PC-3 (cell line): ENCODE measurements around the gene TNFSF13. TPM values are rescaled to one million over a fixed set of nuclear protein-coding genes. Genes with fewer than 3 reads are reported as not detected.

Source experiments
- ATAC-seq: fragments of 200-7000 bp; cut with Tn5 transposase; 2 replicates; pipeline ENCODE4 v1.9.1; 2020; ENCODE audit warnings: mild to moderate bottlenecking, moderate library complexity
- BruUV-seq: library from RNA; stranded (reverse); fragments of 400-500 nt; replicated peaks from 2 replicates; lab custom pipeline; 2021; lab: Mats Ljungman, UMichigan
- CTCF ChIA-PET: fragments of 300-600 bp; sonication (Branson Sonifier 250); formaldehyde crosslinking; loops from one replicate; lab custom pipeline; 2022; ENCODE audit warnings: antibody characterized with exemption; lab: Charles Lee
- POLR2A ChIA-PET: fragments of 300-600 bp; sonication (Branson Sonifier 250); formaldehyde crosslinking; loops from one replicate; lab custom pipeline; 2022; ENCODE audit warnings: antibody characterized with exemption; ENCODE audit not compliant: unreplicated experiment; lab: Charles Lee
- DNase-seq: peaks from one replicate; pipeline ENCODE4 v3.0.0-alpha.2; 2015
- H2AFZ ChIP-seq: fragments of 300-600 bp; sonication (generic); 2 replicates; pipeline ENCODE4 v1.6.0; 2016; ENCODE audit warnings: antibody characterized with exemption, low read length
- H3F3A ChIP-seq: fragments of 300-600 bp; sonication (generic); one replicate; pipeline ENCODE4 v1.6.0; 2017; ENCODE audit warnings: antibody characterized with exemption, low read length, control low read depth, mild to moderate bottlenecking; ENCODE audit not compliant: unreplicated experiment
- H3K27ac ChIP-seq: fragments of 300-600 bp; sonication (generic); 2 replicates; pipeline ENCODE4 v1.5.1; 2016; ENCODE audit warnings: mild to moderate bottlenecking, low read length
- H3K27me3 ChIP-seq: fragments of 300-600 bp; sonication (generic); 2 replicates; pipeline ENCODE4 v1.6.1; 2016; ENCODE audit warnings: low read length, mixed read lengths
- H3K36me3 ChIP-seq: fragments of 300-600 bp; sonication (generic); 2 replicates; pipeline ENCODE4 v1.6.1; 2016; ENCODE audit warnings: low read depth, mixed run types, low read length, mixed read lengths
- H3K4me1 ChIP-seq: fragments of 300-600 bp; sonication (generic); 2 replicates; pipeline ENCODE4 v1.5.1; 2016; ENCODE audit warnings: low read length; ENCODE audit not compliant: insufficient read depth
- H3K4me2 ChIP-seq: fragments of 300-600 bp; sonication (generic); 2 replicates; pipeline ENCODE4 v1.6.0; 2016; ENCODE audit warnings: low read length
- H3K4me3 ChIP-seq: fragments of 300-600 bp; sonication (generic); 2 replicates; pipeline ENCODE4 v1.5.1; 2016; ENCODE audit warnings: mild to moderate bottlenecking, low read length, mixed read lengths
- H3K79me2 ChIP-seq: fragments of 300-600 bp; sonication (generic); 2 replicates; pipeline ENCODE4 v1.6.1; 2017; ENCODE audit warnings: low read length, mixed read lengths
- H3K9ac ChIP-seq: fragments of 300-600 bp; sonication (generic); 2 replicates; pipeline ENCODE4 v1.6.0; 2016; ENCODE audit warnings: mild to moderate bottlenecking, low read length
- H3K9me2 ChIP-seq: fragments of 300-600 bp; sonication (generic); replicated peaks from 2 replicates; pipeline ENCODE4 v1.6.1; 2016; ENCODE audit warnings: mixed run types, low read length, mixed read lengths
- H3K9me3 ChIP-seq: fragments of 300-600 bp; sonication (generic); 2 replicates; pipeline ENCODE4 v1.6.1; 2016; ENCODE audit warnings: low read length, mixed read lengths
- H4K20me1 ChIP-seq: fragments of 300-600 bp; sonication (generic); 2 replicates; pipeline ENCODE4 v1.6.1; 2016; ENCODE audit warnings: low read length, mixed read lengths
- CTCF ChIP-seq: fragments of 300-600 bp; sonication (generic); conservative IDR thresholded peaks from 2 replicates; pipeline ENCODE4 v1.5.1; 2017; ENCODE audit warnings: antibody characterized with exemption, low read depth, mild to moderate bottlenecking, low read length
- EZH2 ChIP-seq: fragments of 300-600 bp; sonication (generic); IDR thresholded peaks from one replicate; pipeline ENCODE4 v1.6.1; 2017; ENCODE audit warnings: antibody characterized with exemption, mild to moderate bottlenecking, low read length; ENCODE audit not compliant: unreplicated experiment
- EZH2phosphoT487 ChIP-seq: fragments of 300-600 bp; sonication (generic); IDR thresholded peaks from 2 replicates; pipeline ENCODE4 v1.6.1; 2018; ENCODE audit warnings: mild to moderate bottlenecking, antibody characterized with exemption, low read length, borderline replicate concordance
- intact Hi-C: fragments of 100-400 bp; cut with micrococcal nuclease; formaldehyde crosslinking; loops from 2 replicates; pipeline ENCODE4 v1.9.0; 2023
- total RNA-seq: library from RNA; depleted of rRNA; stranded (reverse); fragments of >200 nt; gene quantifications from 2 replicates; pipeline ENCODE4 v1.2.3, GENCODE V29; 2014

The TNFSF13 gene
- total RNA-seq, 1 experiment from 2014 or later = 3.6 TPM

GRCh38 chr17:7586673-7587419 lies 28.3 kb downstream of the TNFSF13 start:
- ChIA-PET POLR2A (interaction anchor here (0.6 kb wide), 1 partner anchor 13 kb away, joined by 4 read pairs; no protein-coding TSS in a partner anchor), CTCF (no interaction called here)
- Histone ChIP-seq H3K79me2 (peaks cover 49% of the 10 kb centered on the region), H3K4me2 (0 out of 2 replicates have a peak overlapping the region, but pooled peaks have one; percentile 69), H3K27me3 (no peaks in the 10 kb centered on the region), H3K36me3 (no peaks in the 10 kb centered on the region; the same call in 1 of the 2 replicates), H4K20me1 (no peaks in the 10 kb centered on the region), H3K9ac (no peak overlapping the region), H3F3A (no peaks in the 10 kb centered on the region), H2AFZ (no peak overlapping the region), H3K4me1 (peaks cover 58% of the 10 kb centered on the region), H3K9me2 (no peaks in the 10 kb centered on the region), H3K27ac (no peak overlapping the region), H3K9me3 (no peaks in the 10 kb centered on the region), H3K4me3 (no peak overlapping the region)
- no peak for ATAC-seq
- TF ChIP-seq CTCF (0 out of 2 replicates have a peak, but pooled peaks have one; percentile 29), EZH2phosphoT487 (no peak), EZH2 (no peak)
- DNase-seq = peak; percentile 19
- intact Hi-C loops = no loop called here
- BruUV-seq = no TSS peak

- peak overlapping the region; percentile 25; the same call in 1 of the 2 replicates for H3K9ac ChIP-seq
- H3K27ac ChIP-seq = peak overlapping the region; percentile 70
- peaks cover 58% of the 10 kb centered on the region for H3K4me1 ChIP-seq
- no peak for TF ChIP-seq EZH2
- CTCF ChIA-PET = no interaction called here
- peak; percentile 45 for ATAC-seq
- no TSS peak for BruUV-seq
- DNase-seq = peak; percentile 45
- peak overlapping the region; percentile 69 for H3K4me2 ChIP-seq
- H3K9me2 ChIP-seq = no peaks in the 10 kb centered on the region
- no peaks in the 10 kb centered on the region; the same call in 1 of the 2 replicates for H3K36me3 ChIP-seq
- no peaks in the 10 kb centered on the region for H3K9me3 ChIP-seq
- POLR2A ChIA-PET = interaction anchor here (0.6 kb wide), 1 partner anchor 13 kb away, joined by 4 read pairs; no protein-coding TSS in a partner anchor
- no peaks in the 10 kb centered on the region for H3F3A ChIP-seq
- peak overlapping the region; percentile 30; the same call in 1 of the 2 replicates for H3K4me3 ChIP-seq
- intact Hi-C loops = no loop called here
- H3K27me3 ChIP-seq = no peaks in the 10 kb centered on the region
- peaks cover 42% of the 10 kb centered on the region for H3K79me2 ChIP-seq
- no peaks in the 10 kb centered on the region for H4K20me1 ChIP-seq
- no peak overlapping the region for H2AFZ ChIP-seq
These were observed 29.0 kb downstream of the TNFSF13 start for GRCh38 chr17:7587420-7588151.

GRCh38 chr17:7588553-7589203 lies 30.1 kb downstream of the TNFSF13 start:
- peaks cover 51% of the 10 kb centered on the region for H3K4me1 ChIP-seq
- intact Hi-C loops = no loop called here
- no TSS peak for BruUV-seq
- ChIA-PET POLR2A (no interaction called here), CTCF (interaction anchor here (1.1 kb wide), 1 partner anchor 99 kb away, joined by 4 read pairs; the partner anchor contains the start of genes TP53 and WRAP53)
- H3K9me2 ChIP-seq = no peaks in the 10 kb centered on the region
- H3K9ac ChIP-seq = peak overlapping the region; percentile 25; the same call in 1 of the 2 replicates
- peaks cover 35% of the 10 kb centered on the region for H3K79me2 ChIP-seq
- H2AFZ ChIP-seq = no peak overlapping the region
- no peaks in the 10 kb centered on the region for H3F3A ChIP-seq
- no peaks in the 10 kb centered on the region for H4K20me1 ChIP-seq
- no peaks in the 10 kb centered on the region for H3K27me3 ChIP-seq
- H3K4me2 ChIP-seq = peak overlapping the region; percentile 69
- H3K4me3 ChIP-seq = no peak overlapping the region; the same call in 1 of the 2 replicates
- DNase-seq = no peak
- peaks cover 3% of the 10 kb centered on the region; the same call in 1 of the 2 replicates for H3K36me3 ChIP-seq
- no peaks in the 10 kb centered on the region for H3K9me3 ChIP-seq
- TF ChIP-seq CTCF (no peak), EZH2phosphoT487 (no peak), EZH2 (no peak)
- ATAC-seq = no peak
- peak overlapping the region; percentile 70 for H3K27ac ChIP-seq
